ENCODE data around the gene AGK.
A peak's percentile ranks its signal among the peaks of the same experiment; 100 is the strongest.

The AGK gene

GRCh38 chr7:141660259-141660658 is 109.0 kb downstream of the AGK start:
- Mint-ChIP-seq H3K36me3 (ENCODE audit: low read depth) (peaks cover 23% of the 10 kb centered on the region), H3K4me3 (no peak overlapping the region), H3K9me3 (no peaks in the 10 kb centered on the region), H3K27me3 (no peaks in the 10 kb centered on the region), H3K4me1 (peaks cover 7% of the 10 kb centered on the region), H3K27ac (peak overlapping the region; percentile 40)
- ATAC-seq (peak; percentile 40), DNase-seq (no peak)

GRCh38 chr7:141663081-141663849 is 112.1 kb downstream of the AGK start:
- H3K27ac Mint-ChIP-seq: peak overlapping the region; percentile 55
- peaks cover 19% of the 10 kb centered on the region for H3K36me3 Mint-ChIP-seq (ENCODE audit: low read depth)
- DNase-seq (no peak), ATAC-seq (peak; percentile 7)
- no peaks in the 10 kb centered on the region for H3K9me3 Mint-ChIP-seq
- no peaks in the 10 kb centered on the region for H3K27me3 Mint-ChIP-seq
- H3K4me3 Mint-ChIP-seq: no peak overlapping the region
- H3K4me1 Mint-ChIP-seq: peaks cover 7% of the 10 kb centered on the region

- Mint-ChIP-seq H3K4me3 (no peak overlapping the region), H3K4me1 (peaks cover 7% of the 10 kb centered on the region), H3K27me3 (no peaks in the 10 kb centered on the region), H3K9me3 (no peaks in the 10 kb centered on the region), H3K36me3 (ENCODE audit: low read depth) (peaks cover 20% of the 10 kb centered on the region), H3K27ac (peak overlapping the region; percentile 11)
- DNase-seq: no peak
- ATAC-seq: no peak
These were observed 113.2 kb downstream of the AGK start for GRCh38 chr7:141664450-141664849.

GRCh38 chr7:141665208-141666035 is 114.2 kb downstream of the AGK start:
- Mint-ChIP-seq H3K4me1 (peaks cover 4% of the 10 kb centered on the region), H3K27me3 (no peaks in the 10 kb centered on the region), H3K27ac (peak overlapping the region; percentile 21), H3K9me3 (no peaks in the 10 kb centered on the region), H3K4me3 (no peak overlapping the region), H3K36me3 (ENCODE audit: low read depth) (peaks cover 20% of the 10 kb centered on the region)
- no peak for ATAC-seq
- DNase-seq: no peak

GRCh38 chr7:141666071-141666470 is 114.9 kb downstream of the AGK start:
- DNase-seq (no peak), ATAC-seq (no peak)
- no peak overlapping the region for H3K4me3 Mint-ChIP-seq
- no peaks in the 10 kb centered on the region for H3K27me3 Mint-ChIP-seq
- no peaks in the 10 kb centered on the region for H3K9me3 Mint-ChIP-seq
- H3K36me3 Mint-ChIP-seq (ENCODE audit: low read depth): peaks cover 20% of the 10 kb centered on the region
- peaks cover 4% of the 10 kb centered on the region for H3K4me1 Mint-ChIP-seq
- peak overlapping the region; percentile 21 for H3K27ac Mint-ChIP-seq

- Mint-ChIP-seq H3K27ac (peak overlapping the region; percentile 11), H3K4me3 (no peak overlapping the region), H3K36me3 (ENCODE audit: low read depth) (peaks cover 26% of the 10 kb centered on the region), H3K4me1 (no peaks in the 10 kb centered on the region), H3K9me3 (no peaks in the 10 kb centered on the region), H3K27me3 (no peaks in the 10 kb centered on the region)
- no peak for DNase-seq
- ATAC-seq: no peak
These were observed 117.6 kb downstream of the AGK start for GRCh38 chr7:141668853-141669252.

- Mint-ChIP-seq H3K27me3 (no peaks in the 10 kb centered on the region), H3K4me3 (no peak overlapping the region), H3K36me3 (ENCODE audit: low read depth) (peaks cover 23% of the 10 kb centered on the region), H3K4me1 (peaks cover 16% of the 10 kb centered on the region), H3K9me3 (no peaks in the 10 kb centered on the region), H3K27ac (no peak overlapping the region)
- no peak for ATAC-seq
- DNase-seq: no peak
These were observed 120.7 kb downstream of the AGK start for GRCh38 chr7:141671705-141672496.

- H3K4me3 Mint-ChIP-seq: no peak overlapping the region
- ATAC-seq (no peak), DNase-seq (no peak)
- H3K27ac Mint-ChIP-seq: no peak overlapping the region
- H3K9me3 Mint-ChIP-seq: no peaks in the 10 kb centered on the region
- peaks cover 26% of the 10 kb centered on the region for H3K36me3 Mint-ChIP-seq (ENCODE audit: low read depth)
- H3K4me1 Mint-ChIP-seq: peaks cover 16% of the 10 kb centered on the region
- no peaks in the 10 kb centered on the region for H3K27me3 Mint-ChIP-seq
These were observed 122.1 kb downstream of the AGK start for GRCh38 chr7:141673346-141673745.

GRCh38 chr7:141674171-141674671 is 123.0 kb downstream of the AGK start:
- Mint-ChIP-seq H3K27me3 (no peaks in the 10 kb centered on the region), H3K36me3 (ENCODE audit: low read depth) (peaks cover 24% of the 10 kb centered on the region), H3K27ac (no peak overlapping the region), H3K4me3 (no peak overlapping the region), H3K9me3 (no peaks in the 10 kb centered on the region), H3K4me1 (peaks cover 24% of the 10 kb centered on the region)
- no peak for ATAC-seq
- DNase-seq: no peak

- H3K27ac Mint-ChIP-seq: no peak overlapping the region
These were observed 123.5 kb downstream of the AGK start for GRCh38 chr7:141674702-141675101.

GRCh38 chr7:141675436-141676215 is 124.4 kb downstream of the AGK start:
- peaks cover 24% of the 10 kb centered on the region for H3K36me3 Mint-ChIP-seq (ENCODE audit: low read depth)
- no peak overlapping the region for H3K27ac Mint-ChIP-seq
- DNase-seq: no peak
- no peaks in the 10 kb centered on the region for H3K27me3 Mint-ChIP-seq
- H3K4me1 Mint-ChIP-seq: peaks cover 25% of the 10 kb centered on the region
- H3K4me3 Mint-ChIP-seq: no peak overlapping the region
- ATAC-seq: peak; percentile 79
- H3K9me3 Mint-ChIP-seq: no peaks in the 10 kb centered on the region

More at GRCh38 chr7:141674702-141675101, 123.5 kb downstream of the AGK start:
- Mint-ChIP-seq H3K4me3 (no peak overlapping the region), H3K4me1 (peaks cover 25% of the 10 kb centered on the region), H3K36me3 (ENCODE audit: low read depth) (peaks cover 24% of the 10 kb centered on the region), H3K9me3 (no peaks in the 10 kb centered on the region), H3K27me3 (no peaks in the 10 kb centered on the region)
- no peak for ATAC-seq
- DNase-seq: no peak

- Mint-ChIP-seq H3K36me3 (ENCODE audit: low read depth) (peaks cover 28% of the 10 kb centered on the region), H3K27me3 (no peaks in the 10 kb centered on the region), H3K27ac (no peak overlapping the region), H3K9me3 (no peaks in the 10 kb centered on the region), H3K4me1 (peaks cover 25% of the 10 kb centered on the region), H3K4me3 (no peak overlapping the region)
- ATAC-seq (no peak), DNase-seq (no peak)
These were observed 125.4 kb downstream of the AGK start for GRCh38 chr7:141676618-141677017.

- H3K4me3 Mint-ChIP-seq: no peak overlapping the region
- ATAC-seq: peak; percentile 74
- H3K9me3 Mint-ChIP-seq: no peaks in the 10 kb centered on the region
These were observed 127.8 kb downstream of the AGK start for GRCh38 chr7:141679014-141679413.

More at GRCh38 chr7:141679014-141679413, 127.8 kb downstream of the AGK start:
- Mint-ChIP-seq H3K36me3 (ENCODE audit: low read depth) (peaks cover 24% of the 10 kb centered on the region), H3K4me1 (peaks cover 25% of the 10 kb centered on the region), H3K27me3 (no peaks in the 10 kb centered on the region), H3K27ac (no peak overlapping the region)
- DNase-seq: no peak
